A673 (cell line): ENCODE data around the gene ACOX3. TPM values are rescaled to one million over a fixed set of nuclear protein-coding genes. Genes with fewer than 3 reads are reported as not detected.

ENCODE experiments used
- BruUV-seq: library from RNA; stranded (reverse); fragments of 400-500 nt; replicated peaks from 2 replicates; lab custom pipeline; 2021; lab: Mats Ljungman, UMichigan
- CTCF ChIA-PET: fragments of 300-600 bp; sonication (Branson Sonifier 250); formaldehyde crosslinking; loops from one replicate; lab custom pipeline; 2022; ENCODE audit warnings: antibody characterized with exemption; lab: Charles Lee
- POLR2A ChIA-PET: fragments of 300-600 bp; sonication (Branson Sonifier 250); formaldehyde crosslinking; loops from one replicate; lab custom pipeline; 2022; ENCODE audit warnings: antibody characterized with exemption; ENCODE audit not compliant: low non-redundant PET; lab: Charles Lee
- DNase-seq: peaks from one replicate; pipeline ENCODE4 v3.0.0-alpha.2; 2015; ENCODE audit warnings: low spot score
- H3K27ac ChIP-seq: fragments of 200-600 bp; sonication (generic); 2 replicates; pipeline ENCODE4 v1.5.1; 2016; ENCODE audit warnings: mixed run types, low read depth, mild to moderate bottlenecking, mixed read lengths, antibody characterized with exemption, low read length; ENCODE audit not compliant: poor library complexity, severe bottlenecking
- H3K27me3 ChIP-seq: fragments of 200-600 bp; sonication (generic); replicated peaks from 2 replicates; pipeline ENCODE4 v1.6.1; 2017; ENCODE audit warnings: mixed run types, low read depth, mild to moderate bottlenecking, mixed read lengths, antibody characterized with exemption, low read length; ENCODE audit not compliant: insufficient read depth, poor library complexity
- H3K36me3 ChIP-seq: fragments of 200-600 bp; sonication (generic); 2 replicates; pipeline ENCODE4 v1.6.1; 2016; ENCODE audit warnings: mixed run types, mild to moderate bottlenecking, mixed read lengths, antibody characterized with exemption, low read length; ENCODE audit not compliant: insufficient read depth, poor library complexity, severe bottlenecking
- H3K4me1 ChIP-seq: fragments of 200-600 bp; sonication (generic); 2 replicates; pipeline ENCODE4 v1.6.1; 2017; ENCODE audit warnings: mixed run types, mild to moderate bottlenecking, mixed read lengths, antibody characterized with exemption, low read length; ENCODE audit not compliant: insufficient read depth, poor library complexity, severe bottlenecking
- H3K4me3 ChIP-seq: fragments of 200-600 bp; sonication (generic); 2 replicates; pipeline ENCODE4 v1.5.1; 2016; ENCODE audit warnings: low read depth, mixed run types, mild to moderate bottlenecking, mixed read lengths, low read length; ENCODE audit not compliant: poor library complexity, severe bottlenecking
- H3K9me3 ChIP-seq: fragments of 200-600 bp; sonication (generic); 2 replicates; pipeline ENCODE4 v1.6.1; 2016; ENCODE audit warnings: mixed run types, low read depth, mild to moderate bottlenecking, mixed read lengths, antibody characterized with exemption, low read length; ENCODE audit not compliant: poor library complexity, severe bottlenecking
- CTCF ChIP-seq: fragments of 300-800, 200-600 bp; sonication (generic); conservative IDR thresholded peaks from 2 replicates; pipeline ENCODE4 v1.5.1; 2017; ENCODE audit warnings: low read depth, mild to moderate bottlenecking, antibody characterized with exemption, low read length, moderate library complexity, mixed read lengths
- EZH2 ChIP-seq: fragments of 200-600 bp; sonication (generic); IDR thresholded peaks from 2 replicates; pipeline ENCODE4 v1.6.1; 2017; ENCODE audit warnings: borderline replicate concordance, low read depth, mild to moderate bottlenecking, mixed read lengths, antibody characterized with exemption, low read length; ENCODE audit not compliant: poor library complexity, severe bottlenecking
- intact Hi-C: fragments of 100-400 bp; cut with micrococcal nuclease; formaldehyde crosslinking; loops from one replicate; pipeline ENCODE4 v1.10.0; 2022; ENCODE audit not compliant: unreplicated experiment
- total RNA-seq: library from RNA; stranded (reverse); gene quantifications from 2 replicates; pipeline ENCODE4 v1.2.3, GENCODE V29; 2021

The ACOX3 gene
- total RNA-seq, 1 experiment from 2014 or later, result 14.3 TPM

- Histone ChIP-seq H3K27ac (no peak overlapping the region), H3K27me3 (no peaks in the 10 kb centered on the region), H3K36me3 (peaks cover 6% of the 10 kb centered on the region), H3K9me3 (no peaks in the 10 kb centered on the region), H3K4me1 (no peaks in the 10 kb centered on the region), H3K4me3 (no peak overlapping the region)
- intact Hi-C loops, result no loop called here
- TF ChIP-seq EZH2 (no peak), CTCF (no peak)
- POLR2A ChIA-PET, result no interaction called here
- DNase-seq, result no peak
- BruUV-seq, result no TSS peak
- CTCF ChIA-PET, result no interaction called here
These were observed 21.1 kb downstream of the ACOX3 start for GRCh38 chr4:8419222-8420041.

- DNase-seq, result no peak
- Histone ChIP-seq H3K9me3 (no peaks in the 10 kb centered on the region), H3K36me3 (peaks cover 8% of the 10 kb centered on the region), H3K4me3 (no peak overlapping the region), H3K27me3 (no peaks in the 10 kb centered on the region), H3K4me1 (no peaks in the 10 kb centered on the region), H3K27ac (no peak overlapping the region)
- POLR2A ChIA-PET, result no interaction called here
- TF ChIP-seq EZH2 (no peak), CTCF (no peak)
- CTCF ChIA-PET, result no interaction called here
- intact Hi-C loops, result no loop called here
- BruUV-seq, result no TSS peak
These were observed 23.4 kb downstream of the ACOX3 start for GRCh38 chr4:8417071-8417614.

- H3K9me3 ChIP-seq, result no peaks in the 10 kb centered on the region
- H3K4me3 ChIP-seq, result no peak overlapping the region
- H3K27me3 ChIP-seq, result no peaks in the 10 kb centered on the region
- no peak overlapping the region for H3K27ac ChIP-seq
- H3K36me3 ChIP-seq, result peaks cover 8% of the 10 kb centered on the region
- no TSS peak for BruUV-seq
- H3K4me1 ChIP-seq, result no peaks in the 10 kb centered on the region
- POLR2A ChIA-PET, result no interaction called here
- intact Hi-C loops, result no loop called here
- DNase-seq, result no peak
- TF ChIP-seq EZH2 (no peak), CTCF (no peak)
- CTCF ChIA-PET, result no interaction called here
These were observed 26.1 kb downstream of the ACOX3 start for GRCh38 chr4:8414377-8414776.
